Measurements from ENCODE around the gene CRADD.

DNA sequence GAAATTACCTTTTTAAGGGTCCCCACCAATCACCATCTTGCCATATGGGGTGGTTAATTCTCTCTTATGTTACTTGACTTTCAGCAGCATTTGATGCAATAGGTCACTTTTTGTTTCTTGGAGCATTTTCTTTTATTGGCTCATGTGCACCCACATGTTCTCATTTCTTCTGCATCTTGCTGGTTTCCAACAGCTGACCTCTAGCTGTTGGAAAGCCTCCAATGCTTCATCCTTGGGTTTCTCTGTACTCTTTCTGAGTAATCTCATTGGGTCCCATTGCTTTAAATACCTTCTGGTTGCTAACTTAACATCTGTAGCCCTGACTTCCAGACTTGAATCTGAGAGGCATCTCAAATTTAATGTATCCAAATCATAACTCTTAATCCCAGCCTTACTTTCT lies 116.8 kb downstream of the CRADD start:
- TF ChIP-seq CTCF (IDR thresholded peaks at IDR 0.05) (no peak), EZH2 (IDR thresholded peaks at IDR 0.05) (no peak)
